ENCODE data around the gene DNAJC5G. TPM values are rescaled to one million over a fixed set of nuclear protein-coding genes. Genes with fewer than 3 reads are reported as not detected.

The DNAJC5G gene
- polyA plus RNA-seq, 1 of the 3 experiments (the other 2 are of a cell fraction), result 0.18 TPM

DNA sequence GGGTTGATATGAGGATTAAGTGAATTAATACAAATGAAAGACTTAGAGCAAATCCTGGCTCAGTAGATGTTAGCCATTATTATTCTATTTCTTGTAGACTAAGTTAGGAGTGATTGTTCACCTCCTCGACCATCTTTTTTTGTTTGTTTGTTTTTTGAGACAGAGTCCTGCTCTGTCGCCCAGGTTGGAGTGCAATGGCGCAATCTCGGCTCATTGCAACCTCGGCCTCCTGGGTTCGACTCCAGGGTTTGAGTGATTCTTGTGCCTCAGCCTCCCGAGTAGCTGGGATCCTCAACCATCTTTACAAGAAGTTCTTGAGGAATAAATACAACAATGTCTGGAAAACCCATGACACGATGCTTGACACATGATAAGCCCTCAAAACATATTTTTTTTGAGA lies 19.7 kb downstream of the DNAJC5G start (continued):
- no peak for TF ChIP-seq TCF12 (IDR thresholded peaks at IDR 0.05)
- no peak for TF ChIP-seq FOSL2 (IDR thresholded peaks at IDR 0.05; ENCODE audit: borderline replicate concordance, low read depth)
- no peak for TF ChIP-seq CHD2 (IDR thresholded peaks at IDR 0.05; ENCODE audit: low read length, partially characterized antibody)
- TF ChIP-seq, protein P1, sequence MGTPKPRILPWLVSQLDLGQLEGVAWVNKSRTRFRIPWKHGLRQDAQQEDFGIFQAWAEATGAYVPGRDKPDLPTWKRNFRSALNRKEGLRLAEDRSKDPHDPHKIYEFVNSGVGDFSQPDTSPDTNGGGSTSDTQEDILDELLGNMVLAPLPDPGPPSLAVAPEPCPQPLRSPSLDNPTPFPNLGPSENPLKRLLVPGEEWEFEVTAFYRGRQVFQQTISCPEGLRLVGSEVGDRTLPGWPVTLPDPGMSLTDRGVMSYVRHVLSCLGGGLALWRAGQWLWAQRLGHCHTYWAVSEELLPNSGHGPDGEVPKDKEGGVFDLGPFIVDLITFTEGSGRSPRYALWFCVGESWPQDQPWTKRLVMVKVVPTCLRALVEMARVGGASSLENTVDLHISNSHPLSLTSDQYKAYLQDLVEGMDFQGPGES (IDR thresholded peaks at IDR 0.05; ENCODE audit: low read depth, low read length), result no peak
- TF ChIP-seq, protein P2, sequence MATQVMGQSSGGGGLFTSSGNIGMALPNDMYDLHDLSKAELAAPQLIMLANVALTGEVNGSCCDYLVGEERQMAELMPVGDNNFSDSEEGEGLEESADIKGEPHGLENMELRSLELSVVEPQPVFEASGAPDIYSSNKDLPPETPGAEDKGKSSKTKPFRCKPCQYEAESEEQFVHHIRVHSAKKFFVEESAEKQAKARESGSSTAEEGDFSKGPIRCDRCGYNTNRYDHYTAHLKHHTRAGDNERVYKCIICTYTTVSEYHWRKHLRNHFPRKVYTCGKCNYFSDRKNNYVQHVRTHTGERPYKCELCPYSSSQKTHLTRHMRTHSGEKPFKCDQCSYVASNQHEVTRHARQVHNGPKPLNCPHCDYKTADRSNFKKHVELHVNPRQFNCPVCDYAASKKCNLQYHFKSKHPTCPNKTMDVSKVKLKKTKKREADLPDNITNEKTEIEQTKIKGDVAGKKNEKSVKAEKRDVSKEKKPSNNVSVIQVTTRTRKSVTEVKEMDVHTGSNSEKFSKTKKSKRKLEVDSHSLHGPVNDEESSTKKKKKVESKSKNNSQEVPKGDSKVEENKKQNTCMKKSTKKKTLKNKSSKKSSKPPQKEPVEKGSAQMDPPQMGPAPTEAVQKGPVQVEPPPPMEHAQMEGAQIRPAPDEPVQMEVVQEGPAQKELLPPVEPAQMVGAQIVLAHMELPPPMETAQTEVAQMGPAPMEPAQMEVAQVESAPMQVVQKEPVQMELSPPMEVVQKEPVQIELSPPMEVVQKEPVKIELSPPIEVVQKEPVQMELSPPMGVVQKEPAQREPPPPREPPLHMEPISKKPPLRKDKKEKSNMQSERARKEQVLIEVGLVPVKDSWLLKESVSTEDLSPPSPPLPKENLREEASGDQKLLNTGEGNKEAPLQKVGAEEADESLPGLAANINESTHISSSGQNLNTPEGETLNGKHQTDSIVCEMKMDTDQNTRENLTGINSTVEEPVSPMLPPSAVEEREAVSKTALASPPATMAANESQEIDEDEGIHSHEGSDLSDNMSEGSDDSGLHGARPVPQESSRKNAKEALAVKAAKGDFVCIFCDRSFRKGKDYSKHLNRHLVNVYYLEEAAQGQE (IDR thresholded peaks at IDR 0.05; ENCODE audit: low read depth, low read length), result no peak
- no peak for TF ChIP-seq RCOR1 (IDR thresholded peaks at IDR 0.05; ENCODE audit: low read length)

DNA sequence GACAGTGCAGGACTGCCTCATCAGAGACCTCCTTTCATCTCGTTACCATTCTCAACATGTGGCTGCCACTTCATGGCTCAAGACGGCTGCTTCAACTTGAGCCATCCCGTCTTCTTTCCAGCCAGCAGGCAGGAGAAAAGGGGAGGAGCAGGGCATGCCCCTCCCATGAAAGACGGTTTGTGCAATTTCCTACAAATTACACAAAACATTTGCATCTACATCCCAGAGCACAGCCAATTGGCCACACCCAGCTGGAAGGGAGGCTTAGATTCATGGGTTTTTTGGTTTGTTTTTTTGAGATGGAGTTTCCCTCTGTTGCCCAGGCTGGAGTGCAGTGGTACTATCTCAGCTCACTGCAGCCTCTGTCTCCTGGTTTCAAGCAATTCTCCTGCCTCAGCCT lies 21.2 kb downstream of the DNAJC5G start:
- TF ChIP-seq EP300 (IDR thresholded peaks at IDR 0.05; ENCODE audit: borderline replicate concordance in 1 of 2, low read depth in 1 of 2, low read length in 1 of 2) (no peak), TCF12 (IDR thresholded peaks at IDR 0.05) (no peak), JUND (IDR thresholded peaks at IDR 0.05) (no peak), YY1 (IDR thresholded peaks at IDR 0.05; ENCODE audit: low read depth) (no peak), RFX5 (IDR thresholded peaks at IDR 0.05; ENCODE audit: low read length) (no peak)
- TF ChIP-seq, protein P3, sequence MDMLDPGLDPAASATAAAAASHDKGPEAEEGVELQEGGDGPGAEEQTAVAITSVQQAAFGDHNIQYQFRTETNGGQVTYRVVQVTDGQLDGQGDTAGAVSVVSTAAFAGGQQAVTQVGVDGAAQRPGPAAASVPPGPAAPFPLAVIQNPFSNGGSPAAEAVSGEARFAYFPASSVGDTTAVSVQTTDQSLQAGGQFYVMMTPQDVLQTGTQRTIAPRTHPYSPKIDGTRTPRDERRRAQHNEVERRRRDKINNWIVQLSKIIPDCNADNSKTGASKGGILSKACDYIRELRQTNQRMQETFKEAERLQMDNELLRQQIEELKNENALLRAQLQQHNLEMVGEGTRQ (IDR thresholded peaks at IDR 0.05; ENCODE audit: borderline replicate concordance, low read depth, low read length), result no peak
- TF ChIP-seq, protein P4, sequence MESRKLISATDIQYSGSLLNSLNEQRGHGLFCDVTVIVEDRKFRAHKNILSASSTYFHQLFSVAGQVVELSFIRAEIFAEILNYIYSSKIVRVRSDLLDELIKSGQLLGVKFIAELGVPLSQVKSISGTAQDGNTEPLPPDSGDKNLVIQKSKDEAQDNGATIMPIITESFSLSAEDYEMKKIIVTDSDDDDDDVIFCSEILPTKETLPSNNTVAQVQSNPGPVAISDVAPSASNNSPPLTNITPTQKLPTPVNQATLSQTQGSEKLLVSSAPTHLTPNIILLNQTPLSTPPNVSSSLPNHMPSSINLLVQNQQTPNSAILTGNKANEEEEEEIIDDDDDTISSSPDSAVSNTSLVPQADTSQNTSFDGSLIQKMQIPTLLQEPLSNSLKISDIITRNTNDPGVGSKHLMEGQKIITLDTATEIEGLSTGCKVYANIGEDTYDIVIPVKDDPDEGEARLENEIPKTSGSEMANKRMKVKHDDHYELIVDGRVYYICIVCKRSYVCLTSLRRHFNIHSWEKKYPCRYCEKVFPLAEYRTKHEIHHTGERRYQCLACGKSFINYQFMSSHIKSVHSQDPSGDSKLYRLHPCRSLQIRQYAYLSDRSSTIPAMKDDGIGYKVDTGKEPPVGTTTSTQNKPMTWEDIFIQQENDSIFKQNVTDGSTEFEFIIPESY (IDR thresholded peaks at IDR 0.05; ENCODE audit: borderline replicate concordance, low read depth), result no peak

More for the DNA sequence above, 21.2 kb downstream of the DNAJC5G start:
- Histone ChIP-seq H3K9me2 (no peaks in the 10 kb centered on the region), H3K4me3 (ENCODE audit: low read depth in 2 of 2, low read length in 1 of 2) (no peak overlapping the region), H4K20me1 (ENCODE audit: insufficient read depth) (no peaks in the 10 kb centered on the region), H3K4me1 (ENCODE audit: control insufficient read depth in 1 of 2, insufficient read depth in 2 of 2, low read depth in 1 of 2, low read length in 1 of 2) (peaks cover 2 to 13% of the 10 kb centered on the region in 2 experiments; a peak in 3 of 4 replicates), H3F3A (replicated peaks; ENCODE audit: insufficient read depth) (peaks cover 15% of the 10 kb centered on the region), H3K27ac (ENCODE audit: low read depth in 2 of 2, low read length in 1 of 2) (no peak overlapping the region), H3K9me3 (no peaks in the 10 kb centered on the region), H3K79me2 (ENCODE audit: insufficient read depth) (no peaks in the 10 kb centered on the region), H2AFZ (ENCODE audit: low read depth) (no peak overlapping the region), H3K4me2 (no peak overlapping the region), H3K36me3 (replicated peaks in 1 of 2; ENCODE audit: control insufficient read depth in 1 of 2, insufficient read depth in 2 of 2, low read length in 1 of 2) (no peaks in the 10 kb centered on the region), H3K9ac (no peak overlapping the region), H3K27me3 (ENCODE audit: insufficient read depth) (no peaks in the 10 kb centered on the region)
- POLR2A ChIA-PET, result no interaction called here
- CTCF ChIA-PET, result interaction anchor here (0.6 to 18.7 kb wide), 4 partner anchors 8 to 32 kb away, joined by 3 to 284 read pairs (median 63); partner anchors contain the start of genes TRIM54 and UCN
- no peak for DNase-seq
- WGBS (ENCODE audit: low lambda C conversion rate), result 66% methylated on average over 4 of the region's 4 CpGs
